IMR-90 (cell line): ENCODE measurements around the gene FBXO17. TPM values are rescaled to one million over a fixed set of nuclear protein-coding genes. Genes with fewer than 3 reads are reported as not detected.

ENCODE experiments used
- ATAC-seq: fragments of 200-7000 bp; cut with Tn5 transposase; 2 replicates; pipeline ENCODE4 v1.9.1; 2020; ENCODE audit warnings: low read depth, mild to moderate bottlenecking, moderate library complexity
- BruUV-seq: library from RNA; stranded (reverse); fragments of 400-500 nt; replicated peaks from 2 replicates; lab custom pipeline; 2021; lab: Mats Ljungman, UMichigan
- CTCF ChIA-PET: fragments of 300-600 bp; formaldehyde crosslinking; extraction: SDS; loops from one replicate; lab custom pipeline; 2021; ENCODE audit warnings: antibody characterized with exemption; lab: Yijun Ruan, JAX
- POLR2A ChIA-PET: fragments of 300-600 bp; sonication (Branson Sonifier 250); formaldehyde crosslinking; loops from one replicate; lab custom pipeline; 2022; ENCODE audit warnings: antibody characterized with exemption; ENCODE audit not compliant: unreplicated experiment; lab: Charles Lee
- DNase-seq: peaks from one replicate; pipeline ENCODE4 v3.0.0; 2013
- H2AFZ ChIP-seq: replicated peaks from 2 replicates; pipeline ENCODE3; 2013; ENCODE audit warnings: low read length, mild to moderate bottlenecking; ENCODE audit not compliant: poor library complexity
- H2AK5ac ChIP-seq: 2 replicates; pipeline ENCODE4 v1.6.1; 2013; ENCODE audit warnings: low read depth, low read length, inconsistent platforms
- H2AK9ac ChIP-seq: replicated peaks from 2 replicates; pipeline ENCODE3; 2013; ENCODE audit warnings: mild to moderate bottlenecking, low read depth, low read length, moderate library complexity; ENCODE audit not compliant: poor library complexity
- H2BK120ac ChIP-seq: 2 replicates; pipeline ENCODE4 v1.6.1; 2013; ENCODE audit warnings: low read depth, low read length, inconsistent platforms
- H2BK15ac ChIP-seq: 3 replicates; pipeline ENCODE4 v1.6.1; 2013; ENCODE audit warnings: low read depth, low read length, inconsistent platforms
- H2BK20ac ChIP-seq: 2 replicates; pipeline ENCODE4 v1.6.1; 2013; ENCODE audit warnings: low read depth, mild to moderate bottlenecking, inconsistent platforms, low read length, moderate library complexity
- H2BK5ac ChIP-seq: 2 replicates; pipeline ENCODE4 v1.6.1; 2013; ENCODE audit warnings: mild to moderate bottlenecking, low read depth, low read length, inconsistent platforms; ENCODE audit not compliant: poor library complexity, severe bottlenecking
- H3K14ac ChIP-seq: replicated peaks from 2 replicates; pipeline ENCODE4 v1.6.1; 2013; ENCODE audit warnings: low read depth, low read length, inconsistent platforms
- H3K18ac ChIP-seq: 2 replicates; pipeline ENCODE4 v1.6.1; 2013; ENCODE audit warnings: low read depth, low read length, control low read depth
- H3K23ac ChIP-seq: 2 replicates; pipeline ENCODE4 v1.6.1; 2013; ENCODE audit warnings: low read depth, low read length, inconsistent platforms
- H3K27ac ChIP-seq: 2 replicates; pipeline ENCODE4 v1.5.1; 2013; ENCODE audit warnings: mild to moderate bottlenecking, control low read depth, low read length; ENCODE audit not compliant: insufficient read depth
- H3K27me3 ChIP-seq: 2 replicates; pipeline ENCODE4 v1.6.1; 2013; ENCODE audit warnings: low read length; ENCODE audit not compliant: control insufficient read depth, insufficient read depth
- H3K36me3 ChIP-seq: 2 replicates; pipeline ENCODE4 v1.6.1; 2013; ENCODE audit warnings: low read length, mixed read lengths; ENCODE audit not compliant: control insufficient read depth, insufficient read depth
- H3K4ac ChIP-seq: 2 replicates; pipeline ENCODE4 v1.6.1; 2013; ENCODE audit warnings: low read depth, low read length, inconsistent platforms
- H3K4me1 ChIP-seq: 2 replicates; pipeline ENCODE4 v1.6.1; 2013; ENCODE audit warnings: low read length, mixed read lengths; ENCODE audit not compliant: control insufficient read depth, insufficient read depth
- H3K4me2 ChIP-seq: 2 replicates; pipeline ENCODE4 v1.6.1; 2013; ENCODE audit warnings: low read depth, mild to moderate bottlenecking, control low read depth, low read length, moderate library complexity
- H3K4me3 ChIP-seq: 2 replicates; pipeline ENCODE4 v1.5.1; 2013; ENCODE audit warnings: low read depth, mild to moderate bottlenecking, control low read depth, low read length, moderate library complexity; ENCODE audit not compliant: insufficient read depth
- H3K56ac ChIP-seq: 2 replicates; pipeline ENCODE4 v1.6.1; 2013; ENCODE audit warnings: low read length, inconsistent platforms; ENCODE audit not compliant: insufficient read depth; ENCODE audit errors: extremely low read depth
- H3K79me1 ChIP-seq, 2 experiments: 2 replicates each; pipeline ENCODE4 v1.6.1; 2013; ENCODE audit warnings: low read length in 2 of 2, inconsistent platforms in 1 of 2, low read depth in 1 of 2
- H3K9ac ChIP-seq: 2 replicates; pipeline ENCODE4 v1.6.1; 2013; ENCODE audit warnings: low read depth, low read length, control low read depth
- H3K9me1 ChIP-seq: 2 replicates; pipeline ENCODE4 v1.6.1; 2013; ENCODE audit warnings: low read length, inconsistent platforms; ENCODE audit not compliant: insufficient read depth
- H3K9me3 ChIP-seq: 2 replicates; pipeline ENCODE4 v1.6.1; 2013; ENCODE audit warnings: low read length; ENCODE audit not compliant: control insufficient read depth, insufficient read depth
- H4K20me1 ChIP-seq: 2 replicates; pipeline ENCODE4 v1.6.1; 2013; ENCODE audit warnings: low read length, inconsistent platforms; ENCODE audit not compliant: insufficient read depth
- H4K5ac ChIP-seq: 2 replicates; pipeline ENCODE4 v1.6.1; 2013; ENCODE audit warnings: mild to moderate bottlenecking, low read depth, low read length, control low read depth
- H4K8ac ChIP-seq, 2 experiments: 2 replicates each; pipeline ENCODE4 v1.6.1; 2013; ENCODE audit warnings: low read depth in 2 of 2, low read length in 2 of 2, control low read depth in 1 of 2, inconsistent platforms in 1 of 2
- H4K91ac ChIP-seq: 2 replicates; pipeline ENCODE4 v1.6.1; 2013; ENCODE audit warnings: low read depth, low read length, inconsistent platforms; ENCODE audit not compliant: insufficient read depth
- BHLHE40 ChIP-seq: fragments of 150-350 bp; IDR thresholded peaks from 2 replicates; pipeline ENCODE4 v1.6.1; 2016; ENCODE audit warnings: mild to moderate bottlenecking, low read depth, low read length
- CEBPB ChIP-seq: IDR thresholded peaks from 2 replicates; pipeline ENCODE4 v1.6.1; 2012; ENCODE audit warnings: low read depth, low read length, improper control_type of control experiment
- CHD1 ChIP-seq: IDR thresholded peaks from 2 replicates; pipeline ENCODE4 v1.6.1; 2012; ENCODE audit warnings: low read depth, low read length, improper control_type of control experiment
- CTCF ChIP-seq: conservative IDR thresholded peaks from 2 replicates; pipeline ENCODE4 v1.5.1; 2012; ENCODE audit warnings: mild to moderate bottlenecking, low read depth, low read length, improper control_type of control experiment
- FOS ChIP-seq: fragments of 150-350 bp; IDR thresholded peaks from 2 replicates; pipeline ENCODE4 v1.6.1; 2016; ENCODE audit warnings: low read depth, low read length
- MAFK ChIP-seq: IDR thresholded peaks from 2 replicates; pipeline ENCODE4 v1.6.1; 2012; ENCODE audit warnings: low read depth, low read length, improper control_type of control experiment
- MAZ ChIP-seq: IDR thresholded peaks from 2 replicates; pipeline ENCODE4 v1.6.1; 2012; ENCODE audit warnings: low read depth, mild to moderate bottlenecking, low read length, improper control_type of control experiment, moderate library complexity, borderline replicate concordance
- MXI1 ChIP-seq: IDR thresholded peaks from 2 replicates; pipeline ENCODE4 v1.6.1; 2012; ENCODE audit warnings: low read depth, mild to moderate bottlenecking, low read length, moderate library complexity, borderline replicate concordance
- NFE2L2 ChIP-seq: fragments of 150-350 bp; IDR thresholded peaks from 2 replicates; pipeline ENCODE4 v1.6.1; 2016; ENCODE audit warnings: low read depth, mild to moderate bottlenecking, low read length
- POLR2A ChIP-seq: IDR thresholded peaks from 2 replicates; pipeline ENCODE4 v1.6.1; 2012; ENCODE audit warnings: mild to moderate bottlenecking, low read depth, low read length
- RAD21 ChIP-seq: IDR thresholded peaks from 2 replicates; pipeline ENCODE4 v1.6.1; 2012; ENCODE audit warnings: low read length, improper control_type of control experiment
- RCOR1 ChIP-seq: IDR thresholded peaks from 2 replicates; pipeline ENCODE4 v1.6.1; 2012; ENCODE audit warnings: mild to moderate bottlenecking, low read length, improper control_type of control experiment; ENCODE audit not compliant: insufficient replicate concordance
- RFX5 ChIP-seq: IDR thresholded peaks from 2 replicates; pipeline ENCODE4 v1.8.0; 2012; ENCODE audit warnings: low read depth, mild to moderate bottlenecking, low read length, moderate library complexity
- SMC3 ChIP-seq: fragments of 150-350 bp; IDR thresholded peaks from 2 replicates; pipeline ENCODE4 v1.6.1; 2016; ENCODE audit warnings: low read depth, mild to moderate bottlenecking, antibody characterized with exemption, low read length, moderate library complexity
- WGBS, 2 experiments: methylation state at CpG; one replicate each; pipeline versions ENCODE4 v1.1.5 to v1.1.7; 2013; ENCODE audit warnings: missing lambda C conversion rate in 2 of 2; ENCODE audit not compliant: insufficient read length in 1 of 2; ENCODE audit errors: extremely low coverage in 2 of 2; 5-methylcytosine and 5-hydroxymethylcytosine counted together
- dilution Hi-C: fragments of 300-500 bp; cut with HindIII; formaldehyde crosslinking; loops from one replicate; pipeline ENCODE4 v1.14.3; 2018; ENCODE audit warnings: low sequenced_read_pairs; ENCODE audit not compliant: unreplicated experiment
- in situ Hi-C: fragments of 300-500 bp; cut with MboI; formaldehyde crosslinking; loops from 3 replicates; pipeline ENCODE4 v1.14.3; 2019; ENCODE audit warnings: low sequenced_read_pairs, inconsistent platforms, mixed read lengths
- intact Hi-C: fragments of 100-400 bp; cut with micrococcal nuclease; formaldehyde crosslinking; loops from 2 replicates; pipeline ENCODE4 v1.10.0; 2022
- polyA plus RNA-seq, 3 experiments: library from polyadenylated mRNA; depleted of rRNA; stranded (reverse); fragments of >200 nt; gene quantifications; 2 replicates each; pipeline ENCODE4 v1.2.3, GENCODE V29; 2012; ENCODE audit warnings: low replicate concordance in 1 of 3
- total RNA-seq: library from RNA; depleted of rRNA; stranded (reverse); fragments of >200 nt; gene quantifications from 2 replicates; pipeline ENCODE4 v1.2.3, GENCODE V29; 2012
- TF ChIP-seq, protein P1 (sequence below): fragments of 150-350 bp; IDR thresholded peaks from 2 replicates; pipeline ENCODE4 v1.6.1; 2016; ENCODE audit warnings: low read depth, mild to moderate bottlenecking, low read length, moderate library complexity, borderline replicate concordance
- TF ChIP-seq, protein P2 (sequence below): fragments of 150-350 bp; IDR thresholded peaks from 2 replicates; pipeline ENCODE4 v1.6.1; 2017; ENCODE audit warnings: mild to moderate bottlenecking, antibody characterized with exemption, low read length, low read depth

The FBXO17 gene
- total and polyA plus RNA-seq, 2 of the 4 experiments (the other 2 are of a cell fraction): 10.8 to 20.7 TPM

DNA sequence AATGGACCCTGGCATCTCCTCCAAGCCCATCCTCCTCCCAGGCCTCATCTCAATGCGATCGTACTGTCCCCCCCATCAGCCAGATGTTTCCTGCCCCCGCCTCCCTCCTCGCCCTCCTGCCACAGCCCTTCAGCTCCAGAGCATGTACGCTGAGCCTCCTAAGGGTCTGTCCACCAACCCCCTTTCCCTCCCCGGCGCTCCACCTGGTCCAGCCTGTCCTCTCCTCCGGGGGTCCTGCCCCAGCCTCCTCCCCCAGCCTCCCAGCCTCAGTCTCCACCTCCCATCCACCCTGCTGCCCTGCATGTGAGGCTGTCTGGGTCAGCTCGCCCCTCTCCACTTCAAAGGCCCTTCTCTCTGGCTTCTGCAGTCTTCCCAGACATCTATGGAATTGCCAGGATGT lies 80.6 kb downstream of the FBXO17 start:
- Histone ChIP-seq H3K23ac (no peak overlapping the region), H4K8ac (no peak overlapping the region), H2BK5ac (no peak overlapping the region), H3K27ac (no peak overlapping the region), H3K14ac (no peak overlapping the region), H3K27me3 (no peaks in the 10 kb centered on the region), H4K5ac (no peak overlapping the region), H3K18ac (no peak overlapping the region), H3K4me2 (no peak overlapping the region), H3K4me1 (peaks cover 3% of the 10 kb centered on the region; the same call in 1 of the 2 replicates), H3K36me3 (peaks cover 5% of the 10 kb centered on the region; the same call in 1 of the 2 replicates), H4K91ac (no peak overlapping the region), H3K9me1 (peaks cover 2% of the 10 kb centered on the region; the same call in 1 of the 2 replicates), H2AK5ac (no peak overlapping the region), H4K20me1 (peaks cover 4% of the 10 kb centered on the region; the same call in 1 of the 2 replicates), H3K79me1 (peaks cover 16 to 23% of the 10 kb centered on the region in 2 experiments; a peak in 3 of 4 replicates), H2AFZ (no peak overlapping the region), H3K9ac (no peak overlapping the region), H2BK20ac (no peak overlapping the region), H3K4me3 (no peak overlapping the region), H2AK9ac (no peak overlapping the region), H3K9me3 (no peaks in the 10 kb centered on the region), H2BK120ac (no peak overlapping the region), H2BK15ac (no peak overlapping the region), H3K4ac (no peak overlapping the region), H3K56ac (no peak overlapping the region)
- intact Hi-C loops (no loop called here), dilution Hi-C loops (no loop called here), in situ Hi-C loops (no loop called here)
- TF ChIP-seq MAFK: no peak
- no peak for TF ChIP-seq CHD1
- TF ChIP-seq RCOR1: no peak
- TF ChIP-seq, protein P1, sequence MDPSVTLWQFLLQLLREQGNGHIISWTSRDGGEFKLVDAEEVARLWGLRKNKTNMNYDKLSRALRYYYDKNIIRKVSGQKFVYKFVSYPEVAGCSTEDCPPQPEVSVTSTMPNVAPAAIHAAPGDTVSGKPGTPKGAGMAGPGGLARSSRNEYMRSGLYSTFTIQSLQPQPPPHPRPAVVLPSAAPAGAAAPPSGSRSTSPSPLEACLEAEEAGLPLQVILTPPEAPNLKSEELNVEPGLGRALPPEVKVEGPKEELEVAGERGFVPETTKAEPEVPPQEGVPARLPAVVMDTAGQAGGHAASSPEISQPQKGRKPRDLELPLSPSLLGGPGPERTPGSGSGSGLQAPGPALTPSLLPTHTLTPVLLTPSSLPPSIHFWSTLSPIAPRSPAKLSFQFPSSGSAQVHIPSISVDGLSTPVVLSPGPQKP: no peak
- no peak for TF ChIP-seq POLR2A
- TF ChIP-seq, protein P2, sequence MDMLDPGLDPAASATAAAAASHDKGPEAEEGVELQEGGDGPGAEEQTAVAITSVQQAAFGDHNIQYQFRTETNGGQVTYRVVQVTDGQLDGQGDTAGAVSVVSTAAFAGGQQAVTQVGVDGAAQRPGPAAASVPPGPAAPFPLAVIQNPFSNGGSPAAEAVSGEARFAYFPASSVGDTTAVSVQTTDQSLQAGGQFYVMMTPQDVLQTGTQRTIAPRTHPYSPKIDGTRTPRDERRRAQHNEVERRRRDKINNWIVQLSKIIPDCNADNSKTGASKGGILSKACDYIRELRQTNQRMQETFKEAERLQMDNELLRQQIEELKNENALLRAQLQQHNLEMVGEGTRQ: no peak
- no peak for TF ChIP-seq FOS
- TF ChIP-seq MXI1: no peak
- no peak for TF ChIP-seq RFX5
- no peak for TF ChIP-seq CEBPB
- no peak for TF ChIP-seq NFE2L2
- TF ChIP-seq BHLHE40: no peak
- TF ChIP-seq MAZ: no peak
- no peak for TF ChIP-seq RAD21
- no peak for TF ChIP-seq SMC3
- TF ChIP-seq CTCF: no peak
- 75% methylated on average over 7 of the region's 9 CpGs; no CpG with 5 or more reads in 1 of the 2 experiments for WGBS, 2 experiments
- POLR2A ChIA-PET: no interaction called here
- CTCF ChIA-PET: no interaction called here
- BruUV-seq: no TSS peak
- DNase-seq: no peak
- ATAC-seq: no peak
